NB4 (cell line): ENCODE measurements around the gene ANKH.

Source experiments
- DNase-seq: peaks from one replicate; pipeline ENCODE4 v3.0.0; 2010; ENCODE audit warnings: low read depth
- H3K4me3 ChIP-seq: one replicate; pipeline ENCODE4 v1.5.1; 2011; ENCODE audit warnings: mild to moderate bottlenecking, low read depth, low read length, moderate library complexity
- CTCF ChIP-seq: IDR thresholded peaks from one replicate; pipeline ENCODE4 v1.5.1; 2012; ENCODE audit warnings: low read depth, low read length
- MAX ChIP-seq: IDR thresholded peaks from 2 replicates; pipeline ENCODE4 v1.6.1; 2011; ENCODE audit warnings: low read depth, low read length
- MYC ChIP-seq: IDR thresholded peaks from 2 replicates; pipeline ENCODE4 v1.6.1; 2011; ENCODE audit warnings: low read depth, low read length
- POLR2A ChIP-seq: IDR thresholded peaks from 2 replicates; pipeline ENCODE4 v1.6.1; 2011; ENCODE audit warnings: mild to moderate bottlenecking; ENCODE audit not compliant: insufficient read length; ENCODE audit errors: extremely low read depth

Gene ANKH

GRCh38 chr5:14872070-14872989 is 752 bp upstream of the ANKH start:
- peak overlapping the region; percentile 57 for H3K4me3 ChIP-seq
- peak; percentile 64 for DNase-seq
- TF ChIP-seq MAX, result peak; percentile 29; the same call in 1 of the 2 replicates
- TF ChIP-seq CTCF, result no peak

- TF ChIP-seq MAX (peak; percentile 24; the same call in 1 of the 2 replicates), MYC (0 out of 2 replicates have a peak, but pooled peaks have one; percentile 25), POLR2A (no peak)
- H3K4me3 ChIP-seq, result peak overlapping the region; percentile 75
- peak; percentile 46 for DNase-seq
Measured at GRCh38 chr5:14870337-14871213, 1.0 kb downstream of the ANKH start.

GRCh38 chr5:14869668-14870164 is 1.9 kb downstream of the ANKH start:
- TF ChIP-seq MAX (no peak), CTCF (no peak), POLR2A (no peak), MYC (no peak)
- DNase-seq, result no peak
- peak overlapping the region; percentile 75 for H3K4me3 ChIP-seq

- TF ChIP-seq POLR2A (no peak), MYC (no peak), CTCF (no peak), MAX (no peak)
- peak overlapping the region; percentile 7 for H3K4me3 ChIP-seq
- no peak for DNase-seq
Measured at GRCh38 chr5:14869233-14869632, 2.3 kb downstream of the ANKH start.

GRCh38 chr5:14868771-14869170 is 2.8 kb downstream of the ANKH start:
- H3K4me3 ChIP-seq, result no peak overlapping the region
- TF ChIP-seq MYC (no peak), POLR2A (no peak), CTCF (no peak)
- DNase-seq, result no peak
